Liver (tissue), 9 donors: ENCODE data around the gene ACSL3. TPM values are rescaled to one million over a fixed set of nuclear protein-coding genes. Genes with fewer than 3 reads are reported as not detected.
"Not testable (repeated sequence)": the region's sequence is repeated elsewhere in the genome, so short reads cannot be mapped to it uniquely, and the experiment has no call there.

Source experiments
- DNase-seq: peaks from one replicate; pipeline ENCODE4 v3.0.0-alpha.2; 2017; ENCODE audit warnings: low spot score
- H3K27ac ChIP-seq, 2 donors: one replicate each; pipeline ENCODE4 v1.7.0; 2013; ENCODE audit warnings: inconsistent platforms in 2 of 2, low read length in 2 of 2, control low read depth in 1 of 2, low read depth in 1 of 2, mild to moderate bottlenecking in 1 of 2
- H3K27me3 ChIP-seq, 4 donors: one replicate each; pipeline versions ENCODE4 v1.6.1 to v1.7.0; 2013; ENCODE audit warnings: low read length in 3 of 4, inconsistent platforms in 1 of 4, mild to moderate bottlenecking in 1 of 4, moderate library complexity in 1 of 4; ENCODE audit not compliant: control insufficient read depth in 4 of 4, insufficient read depth in 4 of 4
- H3K36me3 ChIP-seq, 4 donors: one replicate each; pipeline versions ENCODE4 v1.6.1 to v1.7.0; 2013; ENCODE audit warnings: low read length in 3 of 4, mild to moderate bottlenecking in 3 of 4, low read depth in 1 of 4, moderate library complexity in 1 of 4; ENCODE audit not compliant: control insufficient read depth in 4 of 4, insufficient read depth in 3 of 4
- H3K4me1 ChIP-seq, 4 donors: one replicate each; pipeline versions ENCODE4 v1.6.1 to v1.7.0; 2013; ENCODE audit warnings: low read length in 3 of 4, mild to moderate bottlenecking in 3 of 4, moderate library complexity in 1 of 4; ENCODE audit not compliant: control insufficient read depth in 4 of 4, insufficient read depth in 4 of 4
- H3K4me3 ChIP-seq, 3 donors: one replicate each; pipeline versions ENCODE4 v1.6.1 to v1.7.0; 2013; ENCODE audit warnings: low read length in 3 of 3, control low read depth in 1 of 3, low read depth in 1 of 3, mild to moderate bottlenecking in 1 of 3
- H3K9ac ChIP-seq, 2 donors: one replicate each; pipeline ENCODE4 v1.7.0; 2013; ENCODE audit warnings: low read length in 2 of 2, mild to moderate bottlenecking in 2 of 2, moderate library complexity in 2 of 2, control low read depth in 1 of 2, low read depth in 1 of 2
- H3K9me3 ChIP-seq, 4 donors: one replicate each; pipeline versions ENCODE4 v1.6.1 to v1.7.0; 2013; ENCODE audit warnings: low read length in 3 of 4; ENCODE audit not compliant: control insufficient read depth in 4 of 4
- CTCF ChIP-seq: fragments of 150-350 bp; IDR thresholded peaks from 2 replicates; pipeline ENCODE4 v1.5.1; 2017; ENCODE audit warnings: improper control_type of control experiment, low read depth, low read length; ENCODE audit not compliant: missing input control
- FOXA1 ChIP-seq: IDR thresholded peaks from 2 replicates; pipeline ENCODE4 v1.6.1; 2016; ENCODE audit warnings: antibody characterized with exemption
- FOXA2 ChIP-seq: IDR thresholded peaks from 2 replicates; pipeline ENCODE4 v1.6.1; 2016; ENCODE audit warnings: antibody characterized with exemption
- GABPA ChIP-seq, 2 donors: IDR thresholded peaks in 1 of 2; conservative IDR thresholded peaks in 1 of 2; 2 replicates each; pipeline ENCODE4 v1.6.1; 2016; ENCODE audit warnings: antibody characterized with exemption in 2 of 2, mild to moderate bottlenecking in 1 of 2, moderate library complexity in 1 of 2
- HNF4G ChIP-seq: IDR thresholded peaks from 2 replicates; pipeline ENCODE4 v1.6.1; 2016; ENCODE audit warnings: antibody characterized with exemption
- JUND ChIP-seq, 2 donors: IDR thresholded peaks; 2 replicates each; pipeline ENCODE4 v1.6.1; 2016; ENCODE audit warnings: antibody characterized with exemption in 2 of 2
- RAD21 ChIP-seq, 2 donors: IDR thresholded peaks; 2 replicates each; pipeline ENCODE4 v1.6.1; 2016; ENCODE audit warnings: antibody characterized with exemption in 2 of 2, mild to moderate bottlenecking in 2 of 2
- REST ChIP-seq: IDR thresholded peaks from 2 replicates; pipeline ENCODE4 v1.6.1; 2016; ENCODE audit warnings: antibody characterized with exemption, mild to moderate bottlenecking
- RXRA ChIP-seq, 2 donors: IDR thresholded peaks; 2 replicates each; pipeline ENCODE4 v1.6.1; 2017 to 2018; ENCODE audit warnings: antibody characterized with exemption in 2 of 2, mild to moderate bottlenecking in 1 of 2
- SP1 ChIP-seq: IDR thresholded peaks from 2 replicates; pipeline ENCODE4 v1.6.1; 2018; ENCODE audit warnings: antibody characterized with exemption, mild to moderate bottlenecking
- TAF1 ChIP-seq: conservative IDR thresholded peaks from 2 replicates; pipeline ENCODE4 v1.6.1; 2016; ENCODE audit warnings: antibody characterized with exemption, mild to moderate bottlenecking
- YY1 ChIP-seq: IDR thresholded peaks from 2 replicates; pipeline ENCODE4 v1.6.1; 2016; ENCODE audit warnings: antibody characterized with exemption, mild to moderate bottlenecking
- WGBS: extraction: QIAGEN DNeasy Blood & Tissue Kit; methylation state at CpG from one replicate; pipeline ENCODE4 v1.1.7; 2013; 5-methylcytosine and 5-hydroxymethylcytosine counted together
- polyA plus RNA-seq, 2 donors: library from polyadenylated mRNA; stranded (reverse) in 1 of 2; unstranded in 1 of 2; fragments of 200-250 nt in 1 of 2; fragments of >200 nt in 1 of 2; fragmentation: Nextera tagmentation in 1 of 2; extraction: Ambion mirVana in 1 of 2; gene quantifications; one replicate each; pipeline versions ENCODE4 v1.2.1 to v1.2.3, GENCODE V29; 2013 to 2015
- total RNA-seq, 2 donors: library from RNA; depleted of rRNA; stranded (reverse); fragments of >200 nt; gene quantifications; one replicate each; pipeline ENCODE4 v1.2.3, GENCODE V29; 2014
- donor health status: healthy.
- donor health status: healthy.
- donor health status: healthy.
- donor health status: healthy.
- donor health status: healthy.

ACSL3 gene
- total and polyA plus RNA-seq, 4 donors = 22.2 to 66.6 (median 43.3) TPM

GRCh38 chr2:222984908-222985307 lies 124.1 kb downstream of the ACSL3 start:
- no peak for DNase-seq
- Histone ChIP-seq H3K27me3 (no peaks in the 10 kb centered on the region), H3K36me3 (no peaks in the 10 kb centered on the region), H3K9me3 (peaks cover 0 to 5% (median 2%) of the 10 kb centered on the region in 4 donors), H3K27ac (no peak overlapping the region), H3K4me1 (no peaks in the 10 kb centered on the region), H3K4me3 (no peak overlapping the region), H3K9ac (no peak overlapping the region)
- 86% methylated on average over 2 of the region's 2 CpGs for WGBS
- TF ChIP-seq FOXA2 (no peak), TAF1 (no peak), FOXA1 (no peak), RAD21 (IDR thresholded peaks at IDR 0.05) (no peak), SP1 (no peak), RXRA (IDR thresholded peaks at IDR 0.05) (no peak), JUND (IDR thresholded peaks at IDR 0.05) (no peak), REST (no peak), HNF4G (no peak), YY1 (no peak), GABPA (IDR thresholded peaks at IDR 0.05 in 1 of 2, conservative IDR thresholded peaks at IDR 0.05 in 1 of 2) (no peak)

- TF ChIP-seq CTCF (no peak), YY1 (no peak)
Measured at GRCh38 chr2:222989431-222989830, 128.6 kb downstream of the ACSL3 start.

GRCh38 chr2:222990206-222990605 lies 129.4 kb downstream of the ACSL3 start:
- H3K4me3 ChIP-seq, H3K9ac ChIP-seq, DNase-seq, H3K27ac ChIP-seq, H3K36me3 ChIP-seq, H3K9me3 ChIP-seq, H3K4me1 ChIP-seq, H3K27me3 ChIP-seq: not testable (repeated sequence)
- WGBS = 69% methylated on average over 4 of the region's 4 CpGs

More at GRCh38 chr2:222989431-222989830, 128.6 kb downstream of the ACSL3 start:
- no peak overlapping the region for H3K9ac ChIP-seq
- DNase-seq = no peak
- H3K4me3 ChIP-seq = no peak overlapping the region
- no peaks in the 10 kb centered on the region for H3K27me3 ChIP-seq
- H3K9me3 ChIP-seq = peaks cover 0 to 5% (median 2%) of the 10 kb centered on the region in 4 donors
- H3K36me3 ChIP-seq = no peaks in the 10 kb centered on the region
- no peaks in the 10 kb centered on the region for H3K4me1 ChIP-seq
- H3K27ac ChIP-seq = no peak overlapping the region
